Muscle layer of duodenum (tissue), 2 donors: ENCODE data around the gene THADA.
"Not testable (repeated sequence)": the region's sequence is repeated elsewhere in the genome, so short reads cannot be mapped to it uniquely, and the experiment has no call there.

Source experiments
- H3K27ac ChIP-seq: one replicate; pipeline ENCODE4 v1.7.0; 2013; ENCODE audit warnings: mild to moderate bottlenecking, low read length
- H3K27me3 ChIP-seq: one replicate; pipeline ENCODE4 v1.7.0; 2013; ENCODE audit warnings: low read depth, mild to moderate bottlenecking, control low read depth, low read length
- H3K36me3 ChIP-seq, 2 donors: one replicate each; pipeline ENCODE4 v1.7.0; 2013; ENCODE audit warnings: low read length in 2 of 2, control low read depth in 1 of 2, mild to moderate bottlenecking in 1 of 2; ENCODE audit not compliant: insufficient read depth in 2 of 2, control insufficient read depth in 1 of 2
- H3K4me1 ChIP-seq, 2 donors: one replicate each; pipeline ENCODE4 v1.7.0; 2013; ENCODE audit warnings: low read length in 2 of 2, mild to moderate bottlenecking in 2 of 2, control low read depth in 1 of 2, moderate library complexity in 1 of 2; ENCODE audit not compliant: insufficient read depth in 2 of 2, control insufficient read depth in 1 of 2
- H3K4me3 ChIP-seq, 2 donors: one replicate each; pipeline ENCODE4 v1.7.0; 2013; ENCODE audit warnings: low read length in 2 of 2, low read depth in 1 of 2, mild to moderate bottlenecking in 1 of 2
- H3K9me3 ChIP-seq, 2 donors: one replicate each; pipeline ENCODE4 v1.7.0; 2013; ENCODE audit warnings: low read length in 2 of 2, control low read depth in 1 of 2, mild to moderate bottlenecking in 1 of 2; ENCODE audit not compliant: control insufficient read depth in 1 of 2
- donor health status: healthy.

Gene THADA

DNA sequence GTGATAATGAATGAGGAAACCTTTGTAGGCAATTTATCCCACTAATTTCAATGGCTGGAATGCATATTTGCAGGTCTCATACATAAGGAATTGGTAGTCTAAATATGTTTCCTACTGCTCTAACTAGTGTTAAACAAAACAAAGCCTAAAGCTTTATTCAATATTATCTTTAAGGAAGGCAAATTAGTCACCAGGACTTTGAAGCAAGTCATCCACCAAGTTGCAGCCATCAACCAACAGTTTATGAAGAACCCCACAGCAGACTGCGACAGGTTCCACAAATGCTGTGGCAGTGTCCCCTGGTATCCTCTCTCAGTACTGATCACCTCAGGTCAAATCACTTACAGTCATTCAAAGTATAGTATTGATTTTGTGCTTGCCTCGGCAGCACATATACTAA is 187.9 kb downstream of the THADA start:
- no peak overlapping the region for H3K27ac ChIP-seq
- no peaks in the 10 kb centered on the region for H3K27me3 ChIP-seq
- no peaks in the 10 kb centered on the region for H3K9me3 ChIP-seq
- no peak overlapping the region for H3K4me3 ChIP-seq
- peaks cover 0 to 39% of the 10 kb centered on the region in 2 donors for H3K4me1 ChIP-seq
- no peaks in the 10 kb centered on the region for H3K36me3 ChIP-seq

DNA sequence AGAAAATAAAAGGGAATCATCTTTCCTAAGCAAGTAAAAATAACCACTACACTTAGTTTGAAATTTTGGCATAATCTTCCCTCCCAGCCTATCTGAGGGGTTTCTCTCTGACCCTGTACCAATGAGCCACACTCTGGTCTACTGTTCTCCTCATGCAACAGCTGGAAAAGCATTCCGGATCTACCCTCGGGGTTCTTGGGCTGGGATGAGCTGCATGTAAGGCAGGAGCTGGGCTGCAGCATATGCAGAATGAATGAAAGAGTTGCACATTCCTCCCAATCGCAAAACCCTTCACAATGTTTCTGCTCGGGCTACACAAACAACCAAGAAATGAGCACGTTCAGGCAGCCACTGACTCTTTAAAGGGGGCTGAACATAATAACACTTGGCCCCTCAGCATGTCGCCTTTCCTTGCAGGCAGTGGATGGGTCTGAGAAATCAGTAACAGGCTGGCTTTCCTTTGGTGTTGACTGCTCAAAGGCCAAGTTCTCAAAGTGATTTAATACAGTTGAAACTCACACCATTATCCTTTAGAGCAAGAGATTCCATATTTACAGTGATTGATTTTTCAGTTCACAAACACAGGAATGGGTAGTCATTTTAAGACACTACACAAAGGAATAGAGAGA is 189.1 kb downstream of the THADA start:
- Histone ChIP-seq H3K27ac (no peak overlapping the region), H3K27me3 (no peaks in the 10 kb centered on the region), H3K9me3 (no peaks in the 10 kb centered on the region), H3K36me3 (no peaks in the 10 kb centered on the region), H3K4me1 (peaks cover 0 to 37% of the 10 kb centered on the region in 2 donors), H3K4me3 (no peak overlapping the region)

DNA sequence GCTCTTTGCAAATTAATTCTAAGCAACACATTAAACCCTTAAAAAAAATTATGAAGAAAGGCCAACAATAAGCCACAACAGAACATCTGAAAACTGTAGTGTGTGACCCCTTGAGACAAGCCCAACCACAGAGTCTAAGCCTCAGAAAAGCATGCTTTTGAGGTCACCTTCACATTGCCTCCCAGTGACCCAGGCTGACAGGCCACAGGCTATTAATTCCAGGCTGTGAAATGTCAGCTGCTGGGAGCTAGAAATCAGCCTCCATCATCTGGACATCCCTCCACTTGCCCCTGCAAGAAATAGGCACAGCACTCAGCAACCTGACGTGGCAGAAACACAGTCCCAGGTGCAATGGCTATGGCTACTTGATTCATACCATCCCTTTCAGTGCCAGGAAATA is 190.0 kb downstream of the THADA start:
- Histone ChIP-seq H3K36me3 (no peaks in the 10 kb centered on the region), H3K9me3 (no peaks in the 10 kb centered on the region), H3K27me3 (no peaks in the 10 kb centered on the region), H3K4me1 (peaks cover 0 to 33% of the 10 kb centered on the region in 2 donors), H3K27ac (no peak overlapping the region), H3K4me3 (no peak overlapping the region)

DNA sequence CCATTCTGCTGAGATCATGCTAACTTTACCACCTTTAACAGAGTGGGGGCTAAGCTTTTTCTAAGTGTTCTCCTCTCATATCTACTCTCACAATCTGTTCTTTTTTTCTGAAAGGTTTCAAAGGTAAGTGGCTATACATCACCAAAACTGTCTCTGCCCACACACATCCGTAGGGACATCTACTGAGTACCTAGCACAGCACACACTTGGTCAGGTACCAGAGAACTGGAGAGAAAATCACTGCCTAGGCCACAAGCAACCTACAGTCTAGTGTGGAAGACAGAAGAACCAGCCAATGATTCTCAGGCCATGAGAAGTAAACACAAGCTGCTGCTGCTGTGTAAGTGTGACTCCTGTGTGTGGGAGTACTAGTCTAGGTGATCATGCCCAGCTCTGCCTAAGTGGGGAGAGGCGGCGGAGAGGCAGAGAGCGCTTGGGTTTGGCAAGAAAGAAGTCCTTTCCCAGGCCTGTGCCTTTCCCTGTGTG is 193.3 kb downstream of the THADA start:
- no peak overlapping the region for H3K4me3 ChIP-seq
- H3K9me3 ChIP-seq, result no peaks in the 10 kb centered on the region
- no peak overlapping the region for H3K27ac ChIP-seq
- no peaks in the 10 kb centered on the region for H3K27me3 ChIP-seq
- no peaks in the 10 kb centered on the region for H3K36me3 ChIP-seq
- peaks cover 8 to 27% of the 10 kb centered on the region in 2 donors for H3K4me1 ChIP-seq

DNA sequence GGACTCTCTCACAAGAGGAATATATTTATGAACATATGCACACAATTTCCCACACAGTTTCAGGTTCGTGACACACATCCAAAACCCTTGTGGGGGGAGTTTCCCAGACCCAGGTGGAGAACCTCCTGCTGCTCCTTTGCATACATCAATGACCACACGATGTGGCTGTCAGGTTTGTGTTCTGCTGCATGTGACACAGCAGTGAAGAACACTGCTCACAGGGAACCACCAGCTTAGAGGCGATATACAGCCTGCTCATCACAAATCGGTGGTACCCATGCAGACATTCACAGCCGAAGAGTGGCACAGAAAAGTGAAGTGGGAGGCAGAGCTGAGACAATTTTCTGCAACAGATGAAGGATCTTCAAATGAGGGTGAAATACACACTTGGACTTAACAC is 193.8 kb downstream of the THADA start:
- Histone ChIP-seq H3K9me3 (no peaks in the 10 kb centered on the region), H3K36me3 (no peaks in the 10 kb centered on the region), H3K27ac (no peak overlapping the region), H3K4me1 (peaks cover 8 to 26% of the 10 kb centered on the region in 2 donors), H3K4me3 (no peak overlapping the region), H3K27me3 (no peaks in the 10 kb centered on the region)

DNA sequence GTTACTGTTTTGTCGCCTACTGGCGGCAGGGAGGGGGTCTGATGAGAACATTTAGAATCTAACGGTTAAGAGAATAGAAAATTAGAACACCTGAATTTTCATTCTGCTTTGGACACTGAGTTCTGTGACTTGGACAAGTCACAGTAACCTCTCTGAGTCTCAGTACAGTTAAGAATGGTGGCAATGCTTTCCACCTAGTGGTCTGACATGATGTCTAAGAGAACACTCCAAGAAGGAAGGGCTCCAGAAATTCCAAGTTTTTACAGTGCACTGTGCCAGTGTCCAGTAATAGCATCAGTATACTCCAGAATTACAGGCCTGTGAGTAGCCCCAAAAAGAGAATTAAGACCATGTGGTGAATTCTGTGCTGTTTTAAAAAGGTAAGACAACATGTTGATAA is 195.3 kb downstream of the THADA start:
- Histone ChIP-seq H3K36me3 (no peaks in the 10 kb centered on the region), H3K4me1 (peaks cover 8 to 11% of the 10 kb centered on the region in 2 donors), H3K4me3 (no peak overlapping the region), H3K27ac (no peak overlapping the region), H3K9me3 (no peaks in the 10 kb centered on the region), H3K27me3 (no peaks in the 10 kb centered on the region)

DNA sequence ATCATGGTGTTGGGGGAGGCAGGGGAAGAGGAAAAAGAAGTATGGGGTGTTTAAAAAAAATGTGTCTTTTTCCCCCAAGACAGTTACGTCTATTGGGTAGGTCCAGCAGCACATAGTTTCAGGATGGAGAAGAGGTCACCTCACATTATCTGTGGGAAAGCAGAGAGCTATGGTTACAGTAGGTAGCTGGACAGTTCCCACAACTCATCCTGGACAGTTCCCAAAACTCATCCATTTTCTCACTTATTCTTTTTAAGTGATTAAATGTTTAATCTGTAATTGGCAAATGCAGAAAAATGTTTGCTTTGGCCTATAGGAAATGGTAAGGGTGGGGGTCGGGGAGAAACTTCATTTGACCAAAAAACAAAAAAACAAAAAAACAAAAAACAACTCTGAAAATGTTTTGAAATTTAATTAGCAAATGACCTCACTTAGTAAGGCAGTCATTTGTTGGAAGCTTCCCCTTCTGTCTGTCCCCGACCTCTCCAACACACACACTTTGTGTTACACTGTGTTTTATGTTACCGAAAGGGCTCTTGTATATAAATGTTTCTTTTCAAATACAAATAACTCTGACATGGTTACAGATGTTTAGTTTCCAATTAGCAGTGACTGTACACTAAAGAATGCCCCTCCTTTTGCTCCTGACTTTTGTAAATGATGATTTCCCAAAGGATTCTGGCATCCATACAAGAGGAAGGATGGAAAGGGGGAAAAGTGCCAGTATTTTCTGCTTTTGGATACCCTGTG is 196.1 kb downstream of the THADA start:
- no peaks in the 10 kb centered on the region for H3K36me3 ChIP-seq

DNA sequence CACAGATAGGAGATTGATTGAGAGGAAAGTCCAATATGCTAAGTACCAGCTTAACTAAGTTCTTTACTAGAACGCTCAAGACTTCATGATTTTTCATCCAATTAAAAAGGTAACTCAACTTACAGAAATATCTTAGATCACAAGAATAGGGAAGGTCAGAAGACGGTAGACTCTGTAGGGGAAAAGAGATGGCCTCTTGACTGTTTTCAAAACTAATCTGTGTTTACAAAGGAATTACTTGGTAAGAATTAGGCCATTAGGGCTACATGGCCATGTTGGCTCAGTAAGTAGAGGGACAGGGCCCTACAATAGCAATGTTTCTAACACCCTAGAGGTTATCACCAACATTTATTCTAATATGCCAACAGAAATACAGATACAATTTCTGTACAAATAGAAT is 196.7 kb downstream of the THADA start:
- H3K36me3 ChIP-seq, result no peaks in the 10 kb centered on the region
- no peaks in the 10 kb centered on the region for H3K27me3 ChIP-seq
- H3K4me3 ChIP-seq, result no peak overlapping the region
- peaks cover 3 to 8% of the 10 kb centered on the region in 2 donors for H3K4me1 ChIP-seq
- peak overlapping the region; percentile 81 for H3K27ac ChIP-seq
- no peaks in the 10 kb centered on the region for H3K9me3 ChIP-seq

More for the DNA sequence above, 196.1 kb downstream of the THADA start:
- Histone ChIP-seq H3K4me1 (peaks cover 8 to 9% of the 10 kb centered on the region in 2 donors), H3K9me3 (no peaks in the 10 kb centered on the region), H3K27ac (peak overlapping the region; percentile 81), H3K4me3 (no peak overlapping the region), H3K27me3 (no peaks in the 10 kb centered on the region)

DNA sequence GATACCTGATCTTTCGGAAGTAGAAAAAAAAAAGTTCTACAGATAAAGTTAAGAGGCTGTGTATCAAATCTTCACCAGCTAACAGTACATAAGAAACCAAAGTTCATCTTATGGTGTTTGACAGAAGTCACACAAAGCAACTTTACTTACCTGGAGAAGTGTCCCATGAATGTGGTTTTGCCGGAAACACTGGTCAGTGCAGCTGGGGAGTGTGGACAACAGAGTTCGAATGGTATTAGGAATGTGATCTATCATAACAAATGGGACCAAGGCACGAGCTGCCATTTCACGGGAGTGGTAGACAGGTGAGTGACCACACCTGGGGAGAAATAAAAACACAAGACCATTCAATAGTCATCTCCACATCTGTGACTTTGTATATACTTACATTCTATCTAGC is 198.0 kb downstream of the THADA start:
- no peaks in the 10 kb centered on the region for H3K36me3 ChIP-seq
- H3K4me1 ChIP-seq, result peaks cover 3 to 8% of the 10 kb centered on the region in 2 donors
- H3K27ac ChIP-seq, result no peak overlapping the region
- no peaks in the 10 kb centered on the region for H3K9me3 ChIP-seq
- no peak overlapping the region for H3K4me3 ChIP-seq
- no peaks in the 10 kb centered on the region for H3K27me3 ChIP-seq

DNA sequence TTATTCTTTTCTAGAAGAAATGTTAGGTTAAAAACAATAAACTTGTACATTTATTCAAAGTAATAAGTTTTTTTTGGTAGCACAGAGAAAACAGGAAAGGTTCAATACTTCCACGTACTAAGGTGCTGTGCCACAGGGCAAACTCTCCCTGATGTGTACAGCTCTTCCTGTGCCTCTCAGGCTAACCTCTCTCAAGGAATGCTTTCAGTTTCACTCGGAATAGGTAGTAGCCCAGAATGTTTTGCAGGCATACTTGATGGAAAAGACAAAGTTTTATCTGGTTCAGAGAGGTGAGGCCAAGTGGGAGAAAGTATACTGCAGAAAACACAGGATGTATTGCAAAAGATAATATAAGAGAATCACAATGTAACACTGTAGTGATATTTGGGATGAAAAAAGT is 198.4 kb downstream of the THADA start:
- Histone ChIP-seq H3K9me3 (no peaks in the 10 kb centered on the region), H3K4me3 (no peak overlapping the region), H3K27ac (no peak overlapping the region), H3K4me1 (peaks cover 0 to 8% of the 10 kb centered on the region in 2 donors), H3K27me3 (no peaks in the 10 kb centered on the region), H3K36me3 (no peaks in the 10 kb centered on the region)

DNA sequence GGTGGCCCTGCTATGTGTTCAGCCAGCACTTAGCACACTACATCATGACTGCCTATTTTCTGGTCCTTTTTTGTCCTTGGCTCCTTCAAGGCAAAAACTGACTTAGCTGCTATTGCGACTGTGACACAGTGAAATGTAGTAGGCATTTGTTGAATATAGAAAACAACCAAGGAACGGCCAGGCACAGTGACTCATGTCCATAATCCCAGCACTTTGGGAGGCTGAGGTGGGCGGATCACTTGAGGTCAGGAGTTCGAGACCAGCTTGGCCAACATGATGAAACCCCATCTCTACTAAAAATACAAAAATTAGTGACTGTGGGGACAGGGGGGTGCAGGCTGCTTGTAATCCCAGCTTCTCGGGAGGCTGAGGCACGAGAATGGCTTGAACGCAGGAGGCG is 199.5 kb downstream of the THADA start:
- H3K4me3 ChIP-seq, H3K36me3 ChIP-seq, H3K9me3 ChIP-seq, H3K27me3 ChIP-seq, H3K27ac ChIP-seq: not testable (repeated sequence)
- peaks cover 3 to 11% of the 10 kb centered on the region in 2 donors for H3K4me1 ChIP-seq
